B cell (primary cell): ENCODE data around the gene GAL3ST2. TPM values are rescaled to one million over a fixed set of nuclear protein-coding genes. Genes with fewer than 3 reads are reported as not detected.

Experiments
- ATAC-seq: fragments of 200-7000 bp; cut with Tn5 transposase; one replicate; pipeline ENCODE4 v1.10.0; 2021; ENCODE audit warnings: low read depth, mild to moderate bottlenecking, moderate number of reproducible peaks, moderate library complexity
- CTCF ChIA-PET: fragments of 350-600 bp; sonication (Branson Sonifier 250); formaldehyde crosslinking; loops from one replicate; lab custom pipeline; 2021; ENCODE audit warnings: antibody characterized with exemption, inconsistent platforms; lab: Charles Lee
- POLR2A ChIA-PET: fragments of 350-600 bp; sonication (Branson Sonifier 250); formaldehyde crosslinking; loops from one replicate; lab custom pipeline; 2021; ENCODE audit warnings: antibody characterized with exemption; lab: Charles Lee
- DNase-seq: peaks from one replicate; pipeline ENCODE4 v3.0.0; 2013
- H2AFZ ChIP-seq: 2 replicates; pipeline ENCODE4 v1.6.1; 2012; ENCODE audit warnings: mild to moderate bottlenecking, low read depth, low read length; ENCODE audit not compliant: insufficient read depth, poor library complexity, severe bottlenecking
- H3K27ac ChIP-seq, 2 donors: 1 replicate in 1 of 2; 2 replicates in 1 of 2; pipeline ENCODE4 v1.5.1; 2012 to 2013; ENCODE audit warnings: low read length in 2 of 2, mild to moderate bottlenecking in 2 of 2, moderate library complexity in 1 of 2
- H3K27me3 ChIP-seq, 4 experiments: fragments of 200-600 bp in 1 of 4; sonication (generic) in 1 of 4; replicated peaks in 1 of 4; 1 replicate in 2 of 4; 2 replicates in 2 of 4; pipeline versions ENCODE4 v1.6.1 to v1.7.0; 2013 to 2016; ENCODE audit warnings: low read length in 3 of 4, mild to moderate bottlenecking in 2 of 4, mixed read lengths in 1 of 4, moderate library complexity in 1 of 4; ENCODE audit not compliant: insufficient read depth in 4 of 4, control insufficient read depth in 3 of 4; ENCODE audit errors: control extremely low read depth in 1 of 4
- H3K36me3 ChIP-seq, 2 experiments: replicated peaks in 1 of 2; 1 replicate in 1 of 2; 2 replicates in 1 of 2; pipeline versions ENCODE4 v1.6.1 to v1.7.1; 2013; ENCODE audit warnings: low read length in 1 of 2; ENCODE audit not compliant: insufficient read depth in 2 of 2, control insufficient read depth in 1 of 2; ENCODE audit errors: control extremely low read depth in 1 of 2, extremely low read depth in 1 of 2
- H3K4me1 ChIP-seq, 2 donors: fragments of 200-600 bp in 1 of 2; sonication (generic) in 1 of 2; 1 replicate in 1 of 2; 2 replicates in 1 of 2; pipeline versions ENCODE4 v1.5.1 to v1.6.1; 2013 to 2017; ENCODE audit warnings: low read length in 2 of 2; ENCODE audit not compliant: control insufficient read depth in 2 of 2, insufficient read depth in 2 of 2
- H3K4me2 ChIP-seq: replicated peaks from 2 replicates; pipeline ENCODE3; 2012; ENCODE audit warnings: mild to moderate bottlenecking, low read depth, low read length; ENCODE audit not compliant: poor library complexity, severe bottlenecking
- H3K4me3 ChIP-seq, 5 experiments: fragments of 200-600 bp in 1 of 5; sonication (generic) in 1 of 5; 1 replicate in 3 of 5; 2 replicates in 2 of 5; pipeline versions ENCODE4 v1.5.1 to v1.7.0; 2011 to 2016; ENCODE audit warnings: low read length in 4 of 5, mild to moderate bottlenecking in 4 of 5, low read depth in 2 of 5, control low read depth in 1 of 5, moderate library complexity in 1 of 5; ENCODE audit not compliant: insufficient read depth in 1 of 5; ENCODE audit errors: control extremely low read depth in 1 of 5, extremely low read depth in 1 of 5
- H3K79me2 ChIP-seq: fragments of 200-600 bp; sonication (generic); one replicate; pipeline ENCODE4 v1.6.0; 2016; ENCODE audit warnings: low read length; ENCODE audit not compliant: control insufficient read depth, insufficient read depth
- H3K9ac ChIP-seq: fragments of 200-600 bp; sonication (generic); 2 replicates; pipeline ENCODE4 v1.6.1; 2017; ENCODE audit warnings: mild to moderate bottlenecking, low read length, moderate library complexity
- H3K9me3 ChIP-seq, 3 donors: one replicate each; pipeline versions ENCODE4 v1.6.1 to v1.7.1; 2013; ENCODE audit warnings: low read length in 2 of 3; ENCODE audit not compliant: control insufficient read depth in 2 of 3, insufficient read depth in 1 of 3; ENCODE audit errors: control extremely low read depth in 1 of 3
- H4K20me1 ChIP-seq: 2 replicates; pipeline ENCODE4 v1.6.0; 2012; ENCODE audit warnings: mild to moderate bottlenecking, low read length; ENCODE audit not compliant: insufficient read depth, control insufficient read depth, poor library complexity, severe bottlenecking
- H3K27ac Mint-ChIP-seq: one replicate; pipeline ENCODE4 v1.8.0; 2021; ENCODE audit warnings: mixed read lengths
- H3K27me3 Mint-ChIP-seq: one replicate; pipeline ENCODE4 v1.8.0; 2021; ENCODE audit warnings: mixed read lengths
- H3K4me1 Mint-ChIP-seq: one replicate; pipeline ENCODE4 v1.8.0; 2021; ENCODE audit warnings: mixed read lengths
- H3K4me3 Mint-ChIP-seq: one replicate; pipeline ENCODE4 v1.8.0; 2021; ENCODE audit warnings: mixed read lengths
- H3K9me3 Mint-ChIP-seq: one replicate; pipeline ENCODE4 v1.8.0; 2022; ENCODE audit warnings: mixed read lengths; ENCODE audit not compliant: insufficient read depth
- CTCF ChIP-seq: fragments of 200-600 bp; IDR thresholded peaks from one replicate; pipeline ENCODE4 v1.8.0; 2022; ENCODE audit warnings: antibody characterized with exemption, mild to moderate bottlenecking
- EZH2 ChIP-seq: IDR thresholded peaks from 2 replicates; pipeline ENCODE4 v1.6.1; 2012; ENCODE audit warnings: borderline replicate concordance, low read depth, mild to moderate bottlenecking, moderate library complexity, low read length; ENCODE audit not compliant: insufficient read depth, poor library complexity, severe bottlenecking
- WGBS: methylation state at CpG from one replicate; pipeline ENCODE4 v1.1.5; 2013; ENCODE audit warnings: missing lambda C conversion rate; ENCODE audit not compliant: insufficient coverage; 5-methylcytosine and 5-hydroxymethylcytosine counted together
- intact Hi-C: fragments of 100-400 bp; cut with micrococcal nuclease; formaldehyde crosslinking; loops from one replicate; pipeline ENCODE4 v1.10.0; 2022
- polyA plus RNA-seq: library from polyadenylated mRNA; depleted of rRNA; stranded (reverse); fragments of >200 nt; gene quantifications from 2 replicates; pipeline ENCODE4 v1.2.3, GENCODE V29; 2012
- total RNA-seq, 2 donors: library from RNA; stranded (reverse); fragments of 120-200 nt in 1 of 2; gene quantifications; 1 replicate in 1 of 2; 2 replicates in 1 of 2; pipeline versions ENCODE4 v1.2.3 to v1.2.4, GENCODE V29; 2013 to 2022

The GAL3ST2 gene
- total and polyA plus RNA-seq, 2 donors (not counting 1 experiment from before 2014, with no cell fraction given) = 0.10 TPM; not detected in 1

- Mint-ChIP-seq H3K27ac (no peak overlapping the region), H3K4me3 (no peak overlapping the region)
These were observed 45.0 kb downstream of the GAL3ST2 start for GRCh38 chr2:241821460-241822263.

More at GRCh38 chr2:241821460-241822263, 45.0 kb downstream of the GAL3ST2 start:
- H3K9me3 Mint-ChIP-seq = no peaks in the 10 kb centered on the region
- WGBS = 64% methylated on average over 27 of the region's 28 CpGs
- no peak for TF ChIP-seq CTCF
- TF ChIP-seq EZH2 = no peak
- DNase-seq (no peak), ATAC-seq (no peak)
- intact Hi-C loops = no loop called here
- no peaks in the 10 kb centered on the region for H3K79me2 ChIP-seq
- no peaks in the 10 kb centered on the region for H3K36me3 ChIP-seq
- H3K27ac ChIP-seq = no peak overlapping the region
- H3K4me1 Mint-ChIP-seq = peaks cover 7% of the 10 kb centered on the region
- H3K4me1 ChIP-seq = peaks cover 6 to 25% of the 10 kb centered on the region in 2 donors
- POLR2A ChIA-PET = no interaction called here
- H2AFZ ChIP-seq = no peak overlapping the region
- H3K27me3 ChIP-seq = peaks cover 0 to 28% (median 2%) of the 10 kb centered on the region in 4 experiments
- CTCF ChIA-PET = no interaction called here
- no peak overlapping the region for H3K4me2 ChIP-seq
- H3K27me3 Mint-ChIP-seq = peaks cover 31% of the 10 kb centered on the region
- H3K9me3 ChIP-seq = peaks cover 0 to 26% (median under 1%) of the 10 kb centered on the region in 3 donors
- no peak overlapping the region for H3K4me3 ChIP-seq
- H3K9ac ChIP-seq = no peak overlapping the region
- H4K20me1 ChIP-seq = no peaks in the 10 kb centered on the region
